K562 (cell line): Measurements from ENCODE around the gene ESPN. TPM values are rescaled to one million over a fixed set of nuclear protein-coding genes. Genes with fewer than 3 reads are reported as not detected.

Experiments used
- ATF2 ChIP-seq: sonication (generic); formaldehyde crosslinking; IDR thresholded peaks from 2 replicates; pipeline ENCODE4 v1.8.1; 2022; ENCODE audit warnings: missing genetic modification reagents
- KDM5B ChIP-seq: fragments of 200-600 bp; sonication (generic); IDR thresholded peaks from 2 replicates; pipeline ENCODE4 v1.6.1; 2012; ENCODE audit warnings: low read depth, mild to moderate bottlenecking, moderate library complexity, low read length, control low read depth, inconsistent platforms; ENCODE audit not compliant: insufficient replicate concordance
- MAZ ChIP-seq, 2 experiments: fragments of 450-650 bp in 1 of 2; sonication (generic) in 1 of 2; formaldehyde crosslinking; IDR thresholded peaks in 1 of 2; conservative IDR thresholded peaks in 1 of 2; 2 replicates each; pipeline versions ENCODE4 v1.4.0 to v1.5.0; 2020; ENCODE audit warnings: mild to moderate bottlenecking in 1 of 2, missing genetic modification reagents in 1 of 2
- ZBTB33 ChIP-seq: sonication (generic); formaldehyde crosslinking; IDR thresholded peaks from 2 replicates; pipeline ENCODE4 v1.8.1; 2023; ENCODE audit warnings: mild to moderate bottlenecking, missing genetic modification reagents
- ZBTB5 ChIP-seq: fragments of 450-650 bp; IDR thresholded peaks from 2 replicates; pipeline ENCODE4 v1.6.1; 2017; ENCODE audit warnings: antibody characterized with exemption
- ZNF121 ChIP-seq: sonication (generic); formaldehyde crosslinking; conservative IDR thresholded peaks from 2 replicates; pipeline ENCODE4 v1.8.0; 2022; ENCODE audit warnings: missing genetic modification reagents
- polyA plus RNA-seq, 8 experiments: library from polyadenylated mRNA; depleted of rRNA in 4 of 8; stranded (reverse) in 5 of 8; unstranded in 3 of 8; fragments of >200 nt; fragmentation: Nextera tagmentation in 2 of 8; fragmentation: Illumina TruSeq in 1 of 8; extraction: Ambion mirVana in 2 of 8; extraction: Trizol in 1 of 8; gene quantifications; 2 replicates each; pipeline versions ENCODE4 v1.2.1 to v1.2.3, GENCODE V29; 2011 to 2014; ENCODE audit warnings: inconsistent platforms in 1 of 8, missing spikeins in 1 of 8
- total RNA-seq, 7 experiments: library from RNA; depleted of rRNA in 6 of 7; stranded (reverse); fragments of >200 nt in 6 of 7; fragmentation: Illumina TruSeq in 2 of 7; extraction: Trizol in 2 of 7; gene quantifications; 2 replicates each; pipeline versions ENCODE4 v1.2.1 to v1.2.3, GENCODE V29; 2011 to 2021; ENCODE audit warnings: low replicate concordance in 1 of 7
- TF ChIP-seq, protein P1 (sequence below): sonication (generic); formaldehyde crosslinking; IDR thresholded peaks from 2 replicates; pipeline ENCODE4 v1.8.1; 2023; ENCODE audit warnings: mild to moderate bottlenecking, missing genetic modification reagents
- TF ChIP-seq, protein P2 (sequence below), 2 experiments: fragments of 450-650 bp in 1 of 2; IDR thresholded peaks; 2 replicates each; pipeline ENCODE4 v1.6.1; 2011 to 2017; ENCODE audit warnings: low read depth in 2 of 2, antibody characterized with exemption in 1 of 2, borderline replicate concordance in 1 of 2, low read length in 1 of 2, mild to moderate bottlenecking in 1 of 2, mixed read lengths in 1 of 2; ENCODE audit not compliant: control insufficient read depth in 1 of 2

ESPN gene
- total and polyA plus RNA-seq, 9 of the 15 experiments (the other 6 are each of a cell fraction or from before 2014, with no cell fraction given), result 0.07 to 1.2 (median 0.45) TPM; not detected in 3

DNA sequence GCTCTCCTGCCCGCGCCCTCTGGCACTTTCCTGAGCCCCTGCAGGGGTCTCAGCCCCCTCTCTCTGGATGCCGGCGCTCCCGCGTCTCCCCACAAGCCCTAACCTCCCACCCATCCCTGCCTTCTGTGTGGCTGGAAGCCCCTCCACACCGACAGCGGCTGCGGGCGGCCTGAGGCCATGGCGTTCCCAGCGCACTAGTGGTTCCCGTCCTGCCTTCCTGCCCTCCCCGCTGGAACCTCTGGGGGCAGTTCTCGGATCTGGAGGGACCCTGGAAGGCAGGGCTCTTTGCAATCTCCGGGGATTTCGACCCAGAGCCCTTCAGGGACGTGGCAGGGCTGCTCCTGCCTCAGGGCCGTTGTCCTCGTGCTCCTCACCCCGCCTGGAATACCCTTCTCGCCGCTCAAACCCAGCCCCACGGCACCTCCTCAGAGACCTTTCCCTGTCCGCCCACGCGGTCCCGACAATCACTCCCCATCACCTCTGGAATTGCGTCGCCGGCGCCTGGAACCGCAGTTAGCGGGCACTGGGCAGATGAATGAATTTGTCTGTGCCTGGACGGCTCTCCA, 493 bp upstream of the ESPN start (continued):
- TF ChIP-seq ZBTB33 (CRISPR knock-in tag), result peak; percentile 64; the same call in 1 of the 2 replicates
- TF ChIP-seq KDM5B, result peak; percentile 8
- TF ChIP-seq, protein P1, sequence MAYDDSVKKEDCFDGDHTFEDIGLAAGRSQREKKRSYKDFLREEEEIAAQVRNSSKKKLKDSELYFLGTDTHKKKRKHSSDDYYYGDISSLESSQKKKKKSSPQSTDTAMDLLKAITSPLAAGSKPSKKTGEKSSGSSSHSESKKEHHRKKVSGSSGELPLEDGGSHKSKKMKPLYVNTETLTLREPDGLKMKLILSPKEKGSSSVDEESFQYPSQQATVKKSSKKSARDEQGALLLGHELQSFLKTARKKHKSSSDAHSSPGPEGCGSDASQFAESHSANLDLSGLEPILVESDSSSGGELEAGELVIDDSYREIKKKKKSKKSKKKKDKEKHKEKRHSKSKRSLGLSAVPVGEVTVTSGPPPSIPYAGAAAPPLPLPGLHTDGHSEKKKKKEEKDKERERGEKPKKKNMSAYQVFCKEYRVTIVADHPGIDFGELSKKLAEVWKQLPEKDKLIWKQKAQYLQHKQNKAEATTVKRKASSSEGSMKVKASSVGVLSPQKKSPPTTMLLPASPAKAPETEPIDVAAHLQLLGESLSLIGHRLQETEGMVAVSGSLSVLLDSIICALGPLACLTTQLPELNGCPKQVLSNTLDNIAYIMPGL (CRISPR knock-in tag), result 0 out of 2 replicates have a peak, but pooled peaks have one; percentile 31
- TF ChIP-seq MAZ (CRISPR knock-in tag; conservative IDR thresholded peaks at IDR 0.05 in 1 of 2, IDR thresholded peaks at IDR 0.05 in 1 of 2), result peak in 1 of 2 experiments; percentile 18; a peak in 1 of 4 replicates
- no peak for TF ChIP-seq ZNF121 (CRISPR knock-in tag)
- no peak for TF ChIP-seq ZBTB5
- no peak for TF ChIP-seq ATF2 (CRISPR knock-in tag)
- TF ChIP-seq, protein P2, sequence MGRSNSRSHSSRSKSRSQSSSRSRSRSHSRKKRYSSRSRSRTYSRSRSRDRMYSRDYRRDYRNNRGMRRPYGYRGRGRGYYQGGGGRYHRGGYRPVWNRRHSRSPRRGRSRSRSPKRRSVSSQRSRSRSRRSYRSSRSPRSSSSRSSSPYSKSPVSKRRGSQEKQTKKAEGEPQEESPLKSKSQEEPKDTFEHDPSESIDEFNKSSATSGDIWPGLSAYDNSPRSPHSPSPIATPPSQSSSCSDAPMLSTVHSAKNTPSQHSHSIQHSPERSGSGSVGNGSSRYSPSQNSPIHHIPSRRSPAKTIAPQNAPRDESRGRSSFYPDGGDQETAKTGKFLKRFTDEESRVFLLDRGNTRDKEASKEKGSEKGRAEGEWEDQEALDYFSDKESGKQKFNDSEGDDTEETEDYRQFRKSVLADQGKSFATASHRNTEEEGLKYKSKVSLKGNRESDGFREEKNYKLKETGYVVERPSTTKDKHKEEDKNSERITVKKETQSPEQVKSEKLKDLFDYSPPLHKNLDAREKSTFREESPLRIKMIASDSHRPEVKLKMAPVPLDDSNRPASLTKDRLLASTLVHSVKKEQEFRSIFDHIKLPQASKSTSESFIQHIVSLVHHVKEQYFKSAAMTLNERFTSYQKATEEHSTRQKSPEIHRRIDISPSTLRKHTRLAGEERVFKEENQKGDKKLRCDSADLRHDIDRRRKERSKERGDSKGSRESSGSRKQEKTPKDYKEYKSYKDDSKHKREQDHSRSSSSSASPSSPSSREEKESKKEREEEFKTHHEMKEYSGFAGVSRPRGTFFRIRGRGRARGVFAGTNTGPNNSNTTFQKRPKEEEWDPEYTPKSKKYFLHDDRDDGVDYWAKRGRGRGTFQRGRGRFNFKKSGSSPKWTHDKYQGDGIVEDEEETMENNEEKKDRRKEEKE (IDR thresholded peaks at IDR 0.05; ENCODE audit: borderline replicate concordance in 1 of 2, control insufficient read depth in 1 of 2, low read depth in 2 of 2, low read length in 1 of 2), result no peak
